ENCODE measurements around the gene TRIM49B. TPM values are rescaled to one million over a fixed set of nuclear protein-coding genes. Genes with fewer than 3 reads are reported as not detected.
"Not testable (repeated sequence)": the region's sequence is repeated elsewhere in the genome, so short reads cannot be mapped to it uniquely, and the experiment has no call there.

The TRIM49B gene
- not detected in 2 replicates for total RNA-seq (2014; rRNA removed; shearing (Covaris generic))

GRCh38 chr11:49028523-49028922 lies at the start of gene TRIM49B:
Gene TRIM49B (plus strand): TSS chr11:49028823. CDS start chr11:49031600, 2,777 bp downstream.
- not testable (repeated sequence) for DNase-seq (ENCODE audit: low read depth)

GRCh38 chr11:48983785-48984184 lies 44.8 kb upstream of the TRIM49B start, which contains the start of gene TRIM51G:
Gene TRIM51G (minus strand): TSS chr11:48983885. CDS start chr11:48981695, 2,190 bp downstream.
- DNase-seq (ENCODE audit: low read depth) = not testable (repeated sequence)

DNA sequence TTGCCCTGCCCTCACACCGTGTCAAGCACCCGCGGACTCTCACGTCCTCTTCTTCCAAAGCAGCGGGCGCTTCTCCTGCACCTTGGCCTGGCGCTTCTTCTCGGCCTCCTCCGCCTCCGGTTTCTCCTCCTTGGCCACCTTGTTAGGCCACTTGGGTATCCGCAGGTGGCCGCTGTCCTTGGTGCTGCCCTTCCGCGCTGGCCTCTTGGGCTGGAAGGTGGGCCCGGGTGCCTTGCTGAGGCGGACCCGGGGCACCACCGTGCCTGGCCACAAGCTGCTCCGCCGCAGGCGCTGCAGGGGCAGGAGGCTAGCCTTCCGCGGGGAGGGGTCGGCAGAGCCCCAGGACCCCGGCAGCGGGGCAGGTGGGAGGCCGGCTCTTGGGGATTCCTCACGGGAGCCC lies 19.6 kb downstream of the TRIM49B start:
- not testable (repeated sequence) for DNase-seq (ENCODE audit: low read depth)

DNA sequence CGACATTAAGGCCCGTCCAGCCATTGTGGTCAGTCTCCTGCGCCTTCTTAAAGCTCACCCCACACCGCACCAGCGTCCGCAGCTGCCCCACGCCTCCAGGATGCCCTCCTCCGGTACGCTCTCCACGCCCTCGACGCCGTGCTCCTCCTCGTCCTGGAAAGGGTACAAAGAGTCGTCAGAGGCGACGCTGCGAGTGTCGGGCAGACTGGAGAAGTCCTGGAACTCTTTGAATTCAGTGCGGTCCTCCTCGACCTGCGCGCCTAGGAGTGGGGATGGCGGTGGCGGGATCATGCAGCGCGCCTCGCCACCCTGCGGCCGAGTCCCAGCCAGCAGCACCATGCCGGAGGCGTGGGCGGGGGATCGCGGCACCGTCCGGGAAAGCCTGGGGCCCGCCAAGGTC lies 21.2 kb downstream of the TRIM49B start:
- DNase-seq (ENCODE audit: low read depth) = not testable (repeated sequence)

DNA sequence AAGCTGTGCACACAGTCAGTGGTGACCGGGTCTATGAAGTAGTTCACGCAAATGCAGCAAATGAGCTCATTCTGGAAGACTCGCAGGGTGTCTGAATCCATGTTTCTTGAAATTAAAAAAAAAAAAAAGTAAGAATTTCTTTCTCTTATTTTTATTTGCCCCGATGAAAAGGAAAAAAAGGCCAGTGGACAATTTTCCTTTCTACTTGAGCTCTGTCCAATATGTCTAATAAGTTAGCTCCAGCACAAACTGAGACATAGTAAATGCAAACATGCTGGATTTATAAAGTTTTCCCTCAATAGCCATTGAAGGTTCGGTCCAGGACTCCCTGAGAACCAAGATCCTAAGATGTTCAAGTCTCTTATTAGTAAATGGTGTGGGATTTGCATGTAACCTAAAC lies 30.4 kb downstream of the TRIM49B start, which contains the start of gene TRIM64C:
TSS of gene TRIM64C (minus strand) at position 101 of the 400 bp plus-strand sequence. CDS start at position 101, 0 bp downstream.
- DNase-seq (ENCODE audit: low read depth) = not testable (repeated sequence)

- not testable (repeated sequence) for DNase-seq (ENCODE audit: low read depth)
Observed at GRCh38 chr11:49069897-49070296, 41.3 kb downstream of the TRIM49B start.

Other genes starting within 250 kb of the TRIM49B start
- not detected in 2 replicates for gene TRIM51G, start 44.9 kb upstream of the TRIM49B start, total RNA-seq (2014; rRNA removed; shearing (Covaris generic))
- gene TRIM64C, start 30.3 kb downstream of the TRIM49B start, total RNA-seq (2014; rRNA removed; shearing (Covaris generic)) = not detected in 2 replicates
- gene FOLH1, start 179.8 kb downstream of the TRIM49B start, total RNA-seq (2014; rRNA removed; shearing (Covaris generic)) = 0.09 TPM in 1 of 2 replicates, not detected in the other

Measured in Daoy (cell line).